SK-N-SH treated with all-trans-retinoic acid at 6 μM for 48 hours (cell line): ENCODE data around the gene ZBED5.

ENCODE experiments used
- ATAC-seq: fragments of 200-7000 bp; cut with Tn5 transposase; 3 replicates; pipeline ENCODE4 v1.9.1; 2020; ENCODE audit warnings: mild to moderate bottlenecking, moderate library complexity
- ARNTL ChIP-seq: fragments of 450-650 bp; formaldehyde crosslinking; IDR thresholded peaks from 2 replicates; pipeline ENCODE4 v1.5.0; 2020; ENCODE audit warnings: low read depth, mild to moderate bottlenecking, moderate library complexity, borderline replicate concordance
- BACH2 ChIP-seq: fragments of 250-450 bp; sonication (Bioruptor Pico); IDR thresholded peaks from 2 replicates; pipeline ENCODE4 v1.9.0; 2021; ENCODE audit warnings: mild to moderate bottlenecking, borderline replicate concordance
- CSDC2 ChIP-seq: fragments of 250-450 bp; sonication (Bioruptor Pico); IDR thresholded peaks from 2 replicates; pipeline ENCODE4 v1.5.0; 2020; ENCODE audit warnings: mild to moderate bottlenecking, moderate library complexity
- ESRRG ChIP-seq: fragments of 250-450 bp; sonication (Bioruptor Pico); IDR thresholded peaks from 2 replicates; pipeline ENCODE4 v1.6.1; 2021; ENCODE audit warnings: mild to moderate bottlenecking
- GLIS3 ChIP-seq: fragments of 250-450 bp; sonication (Bioruptor Pico); IDR thresholded peaks from 2 replicates; pipeline ENCODE4 v1.5.0; 2020; ENCODE audit warnings: mild to moderate bottlenecking, moderate library complexity
- ISL1 ChIP-seq: fragments of 250-450 bp; sonication (Bioruptor Pico); IDR thresholded peaks from 2 replicates; pipeline ENCODE4 v2.1.2; 2022; ENCODE audit warnings: mild to moderate bottlenecking, moderate library complexity
- RARB ChIP-seq: fragments of 250-450 bp; sonication (Bioruptor Pico); IDR thresholded peaks from 2 replicates; pipeline ENCODE4 v1.8.0; 2021; ENCODE audit warnings: mild to moderate bottlenecking, moderate library complexity
- TCF4 ChIP-seq: fragments of 250-450 bp; sonication (Bioruptor Pico); IDR thresholded peaks from 2 replicates; pipeline ENCODE4 v1.8.0; 2021; ENCODE audit warnings: mild to moderate bottlenecking, moderate library complexity, borderline replicate concordance
- TOX ChIP-seq: fragments of 250-450 bp; sonication (Bioruptor Pico); IDR thresholded peaks from 2 replicates; pipeline ENCODE4 v1.8.0; 2021; ENCODE audit warnings: mild to moderate bottlenecking, moderate library complexity, borderline replicate concordance
- ZC3H10 ChIP-seq: fragments of 250-450 bp; sonication (Bioruptor Pico); IDR thresholded peaks from 2 replicates; pipeline ENCODE4 v1.5.1; 2021; ENCODE audit warnings: mild to moderate bottlenecking, moderate library complexity
- ZFP3 ChIP-seq: fragments of 250-450 bp; sonication (Bioruptor Pico); IDR thresholded peaks from 2 replicates; pipeline ENCODE4 v1.5.0; 2020; ENCODE audit warnings: mild to moderate bottlenecking, moderate library complexity
- ZNF70 ChIP-seq: fragments of 450-650 bp; formaldehyde crosslinking; IDR thresholded peaks from 2 replicates; pipeline ENCODE4 v1.5.0; 2020; ENCODE audit warnings: mild to moderate bottlenecking, moderate library complexity
- ZNF8 ChIP-seq: fragments of 450-650 bp; formaldehyde crosslinking; IDR thresholded peaks from 2 replicates; pipeline ENCODE4 v1.5.0; 2020; ENCODE audit warnings: mild to moderate bottlenecking, moderate library complexity
- TF ChIP-seq, protein P1 (sequence below): fragments of 250-450 bp; sonication (Bioruptor Pico); IDR thresholded peaks from 2 replicates; pipeline ENCODE4 v1.8.0; 2020; ENCODE audit warnings: mild to moderate bottlenecking, moderate library complexity, borderline replicate concordance
- TF ChIP-seq, protein P2 (sequence below): fragments of 250-450 bp; sonication (Bioruptor Pico); IDR thresholded peaks from 2 replicates; pipeline ENCODE4 v1.5.0; 2020; ENCODE audit warnings: mild to moderate bottlenecking, moderate library complexity
- TF ChIP-seq, protein P3 (sequence below): fragments of 250-450 bp; sonication (Bioruptor Pico); IDR thresholded peaks from 2 replicates; pipeline ENCODE4 v1.5.1; 2020; ENCODE audit warnings: low read depth, mild to moderate bottlenecking, moderate library complexity
- TF ChIP-seq, protein P4 (sequence below): fragments of 250-450 bp; sonication (Bioruptor Pico); IDR thresholded peaks from 2 replicates; pipeline ENCODE4 v1.8.0; 2021; ENCODE audit warnings: low read depth, mild to moderate bottlenecking, moderate library complexity, borderline replicate concordance
- TF ChIP-seq, protein P5 (sequence below): fragments of 250-450 bp; sonication (Bioruptor Pico); IDR thresholded peaks from 2 replicates; pipeline ENCODE4 v1.5.1; 2021; ENCODE audit warnings: mild to moderate bottlenecking, moderate library complexity

ZBED5 gene

DNA sequence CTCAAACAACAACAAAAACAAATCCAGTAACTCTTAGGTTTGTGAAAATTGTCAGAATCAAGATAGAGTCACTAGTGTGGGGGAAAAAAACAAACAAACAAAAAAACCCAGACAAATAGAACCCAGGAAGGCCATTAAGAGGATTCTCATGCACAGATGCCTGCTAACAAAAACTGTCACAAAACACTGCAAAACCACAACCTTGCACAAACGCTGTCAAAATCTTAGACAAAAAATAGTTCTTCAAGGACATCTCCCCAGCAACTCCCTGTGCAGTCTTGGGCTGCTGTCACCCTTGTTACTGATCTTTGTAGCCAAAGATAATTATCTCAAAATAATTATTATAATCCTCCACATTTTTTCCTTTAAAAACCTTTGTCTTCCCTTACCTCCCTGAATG is 4.6 kb upstream of the ZBED5 start:
- no peak for ATAC-seq
- TF ChIP-seq, protein P1, sequence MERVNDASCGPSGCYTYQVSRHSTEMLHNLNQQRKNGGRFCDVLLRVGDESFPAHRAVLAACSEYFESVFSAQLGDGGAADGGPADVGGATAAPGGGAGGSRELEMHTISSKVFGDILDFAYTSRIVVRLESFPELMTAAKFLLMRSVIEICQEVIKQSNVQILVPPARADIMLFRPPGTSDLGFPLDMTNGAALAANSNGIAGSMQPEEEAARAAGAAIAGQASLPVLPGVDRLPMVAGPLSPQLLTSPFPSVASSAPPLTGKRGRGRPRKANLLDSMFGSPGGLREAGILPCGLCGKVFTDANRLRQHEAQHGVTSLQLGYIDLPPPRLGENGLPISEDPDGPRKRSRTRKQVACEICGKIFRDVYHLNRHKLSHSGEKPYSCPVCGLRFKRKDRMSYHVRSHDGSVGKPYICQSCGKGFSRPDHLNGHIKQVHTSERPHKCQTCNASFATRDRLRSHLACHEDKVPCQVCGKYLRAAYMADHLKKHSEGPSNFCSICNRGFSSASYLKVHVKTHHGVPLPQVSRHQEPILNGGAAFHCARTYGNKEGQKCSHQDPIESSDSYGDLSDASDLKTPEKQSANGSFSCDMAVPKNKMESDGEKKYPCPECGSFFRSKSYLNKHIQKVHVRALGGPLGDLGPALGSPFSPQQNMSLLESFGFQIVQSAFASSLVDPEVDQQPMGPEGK (CRISPR knock-in tag): no peak
- TF ChIP-seq, protein P2, sequence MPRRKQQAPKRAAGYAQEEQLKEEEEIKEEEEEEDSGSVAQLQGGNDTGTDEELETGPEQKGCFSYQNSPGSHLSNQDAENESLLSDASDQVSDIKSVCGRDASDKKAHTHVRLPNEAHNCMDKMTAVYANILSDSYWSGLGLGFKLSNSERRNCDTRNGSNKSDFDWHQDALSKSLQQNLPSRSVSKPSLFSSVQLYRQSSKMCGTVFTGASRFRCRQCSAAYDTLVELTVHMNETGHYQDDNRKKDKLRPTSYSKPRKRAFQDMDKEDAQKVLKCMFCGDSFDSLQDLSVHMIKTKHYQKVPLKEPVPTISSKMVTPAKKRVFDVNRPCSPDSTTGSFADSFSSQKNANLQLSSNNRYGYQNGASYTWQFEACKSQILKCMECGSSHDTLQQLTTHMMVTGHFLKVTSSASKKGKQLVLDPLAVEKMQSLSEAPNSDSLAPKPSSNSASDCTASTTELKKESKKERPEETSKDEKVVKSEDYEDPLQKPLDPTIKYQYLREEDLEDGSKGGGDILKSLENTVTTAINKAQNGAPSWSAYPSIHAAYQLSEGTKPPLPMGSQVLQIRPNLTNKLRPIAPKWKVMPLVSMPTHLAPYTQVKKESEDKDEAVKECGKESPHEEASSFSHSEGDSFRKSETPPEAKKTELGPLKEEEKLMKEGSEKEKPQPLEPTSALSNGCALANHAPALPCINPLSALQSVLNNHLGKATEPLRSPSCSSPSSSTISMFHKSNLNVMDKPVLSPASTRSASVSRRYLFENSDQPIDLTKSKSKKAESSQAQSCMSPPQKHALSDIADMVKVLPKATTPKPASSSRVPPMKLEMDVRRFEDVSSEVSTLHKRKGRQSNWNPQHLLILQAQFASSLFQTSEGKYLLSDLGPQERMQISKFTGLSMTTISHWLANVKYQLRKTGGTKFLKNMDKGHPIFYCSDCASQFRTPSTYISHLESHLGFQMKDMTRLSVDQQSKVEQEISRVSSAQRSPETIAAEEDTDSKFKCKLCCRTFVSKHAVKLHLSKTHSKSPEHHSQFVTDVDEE (CRISPR knock-in tag): no peak
- TF ChIP-seq CSDC2 (CRISPR knock-in tag) (no peak), ZC3H10 (CRISPR knock-in tag) (no peak), ESRRG (CRISPR knock-in tag) (no peak)
- TF ChIP-seq, protein P3, sequence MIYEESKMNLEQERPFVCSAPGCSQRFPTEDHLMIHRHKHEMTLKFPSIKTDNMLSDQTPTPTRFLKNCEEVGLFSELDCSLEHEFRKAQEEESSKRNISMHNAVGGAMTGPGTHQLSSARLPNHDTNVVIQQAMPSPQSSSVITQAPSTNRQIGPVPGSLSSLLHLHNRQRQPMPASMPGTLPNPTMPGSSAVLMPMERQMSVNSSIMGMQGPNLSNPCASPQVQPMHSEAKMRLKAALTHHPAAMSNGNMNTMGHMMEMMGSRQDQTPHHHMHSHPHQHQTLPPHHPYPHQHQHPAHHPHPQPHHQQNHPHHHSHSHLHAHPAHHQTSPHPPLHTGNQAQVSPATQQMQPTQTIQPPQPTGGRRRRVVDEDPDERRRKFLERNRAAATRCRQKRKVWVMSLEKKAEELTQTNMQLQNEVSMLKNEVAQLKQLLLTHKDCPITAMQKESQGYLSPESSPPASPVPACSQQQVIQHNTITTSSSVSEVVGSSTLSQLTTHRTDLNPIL (CRISPR knock-in tag): no peak

DNA sequence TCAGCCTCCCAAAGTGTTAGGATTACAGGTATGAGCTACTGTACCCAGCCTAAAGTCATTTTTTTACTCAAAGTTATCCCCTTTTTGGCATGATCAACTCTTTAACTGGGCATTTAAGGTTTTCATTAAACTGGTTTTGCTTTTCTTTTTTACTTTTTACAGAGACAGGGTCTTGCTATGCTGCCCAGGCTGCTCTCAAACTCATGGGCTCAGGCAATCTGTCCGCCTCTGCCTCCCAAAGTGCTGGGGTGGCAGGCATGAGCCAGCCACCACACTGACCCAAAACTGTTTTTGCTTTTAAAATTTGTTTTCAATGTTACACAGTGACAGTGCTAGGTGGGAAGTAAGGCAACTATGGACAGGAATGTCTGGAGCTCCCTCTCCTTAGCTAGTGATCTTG is 3.9 kb upstream of the ZBED5 start:
- ATAC-seq: no peak

DNA sequence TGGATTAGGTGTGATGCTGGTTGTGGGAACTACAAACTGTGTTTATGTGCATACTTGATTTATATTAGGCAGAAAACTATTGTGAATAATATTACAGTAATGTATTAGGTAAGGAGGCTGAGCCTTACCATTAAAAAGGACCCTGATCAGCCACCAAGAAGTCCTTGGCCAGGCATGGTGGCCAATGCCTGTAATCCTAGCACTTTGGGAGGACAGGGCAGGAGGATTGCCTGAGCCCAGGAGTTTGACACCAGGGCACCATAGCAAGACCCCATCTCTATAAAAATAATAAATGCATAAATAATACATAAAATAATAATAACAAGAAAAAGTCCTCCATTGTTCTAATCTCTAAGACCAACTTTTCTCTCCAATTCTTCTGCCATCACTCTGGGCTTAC is 3.2 kb upstream of the ZBED5 start:
- TF ChIP-seq ZFP3 (CRISPR knock-in tag) (no peak), RARB (CRISPR knock-in tag) (no peak), ESRRG (CRISPR knock-in tag) (no peak), ARNTL (CRISPR knock-in tag) (no peak), TCF4 (CRISPR knock-in tag) (no peak), ZNF70 (no peak), CSDC2 (CRISPR knock-in tag) (no peak), GLIS3 (CRISPR knock-in tag) (no peak), ZNF8 (CRISPR knock-in tag) (no peak)
- TF ChIP-seq, protein P4, sequence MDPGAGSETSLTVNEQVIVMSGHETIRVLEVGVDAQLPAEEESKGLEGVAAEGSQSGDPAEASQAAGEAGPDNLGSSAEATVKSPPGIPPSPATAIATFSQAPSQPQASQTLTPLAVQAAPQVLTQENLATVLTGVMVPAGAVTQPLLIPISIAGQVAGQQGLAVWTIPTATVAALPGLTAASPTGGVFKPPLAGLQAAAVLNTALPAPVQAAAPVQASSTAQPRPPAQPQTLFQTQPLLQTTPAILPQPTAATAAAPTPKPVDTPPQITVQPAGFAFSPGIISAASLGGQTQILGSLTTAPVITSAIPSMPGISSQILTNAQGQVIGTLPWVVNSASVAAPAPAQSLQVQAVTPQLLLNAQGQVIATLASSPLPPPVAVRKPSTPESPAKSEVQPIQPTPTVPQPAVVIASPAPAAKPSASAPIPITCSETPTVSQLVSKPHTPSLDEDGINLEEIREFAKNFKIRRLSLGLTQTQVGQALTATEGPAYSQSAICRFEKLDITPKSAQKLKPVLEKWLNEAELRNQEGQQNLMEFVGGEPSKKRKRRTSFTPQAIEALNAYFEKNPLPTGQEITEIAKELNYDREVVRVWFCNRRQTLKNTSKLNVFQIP: no peak
- TF ChIP-seq, protein P3 (CRISPR knock-in tag): no peak
- TF ChIP-seq, protein P2 (CRISPR knock-in tag): no peak
- TF ChIP-seq, protein P5, sequence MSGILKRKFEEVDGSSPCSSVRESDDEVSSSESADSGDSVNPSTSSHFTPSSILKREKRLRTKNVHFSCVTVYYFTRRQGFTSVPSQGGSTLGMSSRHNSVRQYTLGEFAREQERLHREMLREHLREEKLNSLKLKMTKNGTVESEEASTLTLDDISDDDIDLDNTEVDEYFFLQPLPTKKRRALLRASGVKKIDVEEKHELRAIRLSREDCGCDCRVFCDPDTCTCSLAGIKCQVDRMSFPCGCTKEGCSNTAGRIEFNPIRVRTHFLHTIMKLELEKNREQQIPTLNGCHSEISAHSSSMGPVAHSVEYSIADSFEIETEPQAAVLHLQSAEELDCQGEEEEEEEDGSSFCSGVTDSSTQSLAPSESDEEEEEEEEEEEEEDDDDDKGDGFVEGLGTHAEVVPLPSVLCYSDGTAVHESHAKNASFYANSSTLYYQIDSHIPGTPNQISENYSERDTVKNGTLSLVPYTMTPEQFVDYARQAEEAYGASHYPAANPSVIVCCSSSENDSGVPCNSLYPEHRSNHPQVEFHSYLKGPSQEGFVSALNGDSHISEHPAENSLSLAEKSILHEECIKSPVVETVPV: no peak
- no peak for ATAC-seq

More for the DNA sequence above, 3.9 kb upstream of the ZBED5 start:
- TF ChIP-seq TCF4 (CRISPR knock-in tag) (no peak), RARB (CRISPR knock-in tag) (no peak), ISL1 (no peak), TOX (CRISPR knock-in tag) (no peak), BACH2 (CRISPR knock-in tag) (no peak)
- TF ChIP-seq, protein P5: no peak
